NCI-H128 (cell line): ENCODE results near the gene PPP1R2B.
"Not testable (repeated sequence)": the region's sequence is repeated elsewhere in the genome, so short reads cannot be mapped to it uniquely, and the experiment has no call there.

Source experiments
- DNase-seq: peaks from one replicate; lab custom pipeline; 2025; ENCODE audit not compliant: unreplicated experiment; lab: John Stamatoyannopoulos, UW

The PPP1R2B gene

DNA sequence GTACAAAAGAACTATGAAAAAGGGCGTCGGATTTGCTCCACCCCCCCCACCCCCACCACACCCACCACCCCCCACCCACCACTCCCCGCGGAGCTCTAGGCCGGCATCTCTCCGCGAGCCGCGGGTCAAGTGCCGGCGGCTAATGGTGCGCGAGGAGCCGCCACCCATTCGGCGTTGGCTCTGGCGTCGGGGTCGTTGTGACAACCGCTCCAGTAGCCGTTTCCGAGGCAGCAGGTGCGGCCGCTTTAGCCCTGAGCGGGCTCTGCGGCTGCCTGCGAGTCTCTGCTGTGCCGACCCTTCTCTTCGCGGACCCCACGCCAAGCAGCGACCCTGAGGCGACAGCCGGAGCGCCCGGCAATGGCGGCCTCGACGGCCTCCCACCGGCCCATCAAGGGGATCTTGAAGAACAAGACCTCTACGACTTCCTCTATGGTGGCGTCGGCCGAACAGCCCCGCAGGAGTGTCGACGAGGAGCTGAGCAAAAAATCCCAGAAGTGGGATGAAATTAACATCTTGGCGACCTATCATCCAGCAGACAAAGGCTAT, at the start of gene PPP1R2B:
TSS of gene PPP1R2B (plus strand) at position 90 of the 546 bp plus-strand sequence. CDS start at position 358, 268 bp downstream.
- no peak for DNase-seq

DNA sequence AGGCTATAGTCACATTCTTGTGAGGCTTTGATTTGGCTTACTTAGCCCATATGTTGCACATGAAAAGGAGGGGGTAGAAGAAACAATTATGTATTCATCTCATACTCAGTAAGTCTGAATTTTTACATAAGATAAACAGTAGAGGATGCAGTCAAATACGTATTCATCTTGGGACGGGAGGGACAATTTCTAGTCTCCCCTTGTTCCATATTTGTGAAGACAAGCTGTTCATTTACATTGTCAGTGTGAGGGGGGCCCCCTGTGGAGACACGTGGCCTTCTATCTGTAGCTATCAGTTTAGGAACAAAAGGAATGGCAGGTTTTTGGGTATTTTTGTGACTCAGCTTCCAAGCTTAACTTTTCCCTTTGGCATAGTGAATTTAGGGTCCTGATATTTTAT, 49.2 kb upstream of the PPP1R2B start:
- no peak for DNase-seq

DNA sequence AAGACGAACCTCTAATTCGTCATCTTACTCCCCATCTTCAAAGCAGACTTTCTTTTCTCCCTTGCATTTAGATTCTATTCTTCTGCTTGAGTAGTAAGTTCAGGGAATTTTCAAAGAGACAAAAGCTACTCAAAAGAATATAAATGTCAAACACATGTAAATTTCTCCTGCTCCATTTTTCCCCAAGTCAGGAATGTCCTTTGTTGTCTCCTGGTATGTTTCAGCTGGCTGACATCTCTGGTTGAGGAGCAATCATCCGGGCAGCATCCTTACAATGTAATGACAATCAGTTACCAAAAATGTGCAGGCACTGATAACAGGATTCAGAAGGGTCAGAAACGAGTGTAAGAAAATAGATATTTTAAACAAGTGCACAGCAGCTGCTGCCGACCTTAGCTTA, 47.6 kb upstream of the PPP1R2B start:
- no peak for DNase-seq

DNA sequence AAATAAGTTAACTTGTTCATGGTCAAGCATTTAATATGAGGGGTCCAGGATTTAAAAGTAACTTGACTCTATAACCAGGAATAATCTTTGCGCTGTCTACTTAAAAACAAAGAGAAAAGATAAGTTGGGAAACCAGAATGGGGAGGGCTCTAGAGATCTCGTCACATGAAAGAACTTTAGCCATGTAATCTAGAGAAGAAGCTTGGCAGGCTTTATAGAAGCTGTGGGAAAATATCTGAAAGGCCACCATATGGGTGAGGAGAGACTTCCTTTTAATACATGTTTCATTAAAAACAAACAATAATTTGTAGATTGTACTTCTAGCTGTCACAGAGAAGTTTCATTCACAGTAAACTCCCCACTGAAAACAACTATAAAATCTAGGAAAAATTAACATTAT, 46.7 kb upstream of the PPP1R2B start:
- no peak for DNase-seq

DNA sequence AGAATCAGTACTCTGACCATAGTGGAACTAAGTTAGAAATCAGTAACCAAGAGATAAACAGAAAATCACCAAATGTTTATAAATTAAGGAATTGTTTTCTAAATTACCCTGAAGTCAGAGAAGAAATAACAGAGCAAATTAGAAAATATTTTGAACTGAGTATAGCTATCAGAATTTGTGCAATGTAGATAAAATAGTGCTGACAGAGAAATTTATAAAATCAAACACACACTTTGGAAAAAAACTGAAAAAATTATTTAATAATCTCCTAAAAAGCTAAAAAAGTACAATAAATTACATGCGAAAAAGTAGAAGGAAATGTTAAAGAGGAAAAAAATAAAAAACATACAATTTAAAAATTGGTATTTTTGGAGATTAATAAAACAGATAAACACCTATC, 37.1 kb upstream of the PPP1R2B start:
- no peak for DNase-seq

DNA sequence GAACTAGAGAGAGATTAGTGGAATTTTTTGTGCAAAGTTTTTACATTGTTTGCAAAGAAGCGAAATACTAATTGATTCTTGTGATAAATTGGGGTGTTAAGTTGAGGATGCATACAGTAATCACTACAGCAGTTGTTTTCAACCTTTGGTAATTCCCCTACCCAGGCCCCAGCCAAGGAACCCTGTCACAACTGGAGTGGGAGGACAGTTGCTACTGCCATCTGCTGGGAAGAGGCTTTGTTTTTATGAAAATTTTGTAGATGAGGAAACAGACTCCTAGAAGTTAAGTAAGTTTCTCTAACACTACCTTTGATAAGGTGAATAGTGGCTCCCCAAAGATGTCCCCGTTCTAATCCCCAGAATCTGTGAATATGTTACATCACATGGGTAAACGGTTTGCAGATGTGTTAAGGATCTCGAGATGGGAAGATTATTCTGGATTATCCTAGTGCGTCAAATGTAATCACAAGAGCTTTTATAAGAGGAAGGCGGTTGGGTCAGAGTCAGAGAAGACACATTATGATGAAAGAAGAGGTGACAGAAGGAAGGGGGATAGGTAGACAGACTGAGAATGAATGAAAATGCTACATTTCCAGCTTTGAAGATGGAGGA, 34.0 kb upstream of the PPP1R2B start:
- no peak for DNase-seq

DNA sequence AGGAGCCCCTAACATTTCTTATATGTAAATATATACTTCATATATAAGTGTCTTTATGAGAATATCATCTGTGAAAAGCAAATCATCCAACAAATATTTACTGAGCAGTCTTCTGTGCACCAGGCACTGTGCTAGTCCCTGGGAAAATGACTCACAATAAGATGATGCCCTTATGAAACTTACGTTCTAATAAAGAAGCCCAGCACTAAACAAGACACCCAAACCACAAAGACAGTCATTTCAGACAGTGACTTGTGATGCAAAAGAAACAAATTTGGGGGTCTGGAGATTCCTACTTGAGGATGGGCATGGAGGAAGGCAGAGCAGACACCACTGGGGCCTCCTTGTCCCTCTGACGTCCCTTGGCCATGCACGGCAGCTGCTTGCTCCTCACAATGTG, 30.6 kb upstream of the PPP1R2B start:
- DNase-seq = no peak

DNA sequence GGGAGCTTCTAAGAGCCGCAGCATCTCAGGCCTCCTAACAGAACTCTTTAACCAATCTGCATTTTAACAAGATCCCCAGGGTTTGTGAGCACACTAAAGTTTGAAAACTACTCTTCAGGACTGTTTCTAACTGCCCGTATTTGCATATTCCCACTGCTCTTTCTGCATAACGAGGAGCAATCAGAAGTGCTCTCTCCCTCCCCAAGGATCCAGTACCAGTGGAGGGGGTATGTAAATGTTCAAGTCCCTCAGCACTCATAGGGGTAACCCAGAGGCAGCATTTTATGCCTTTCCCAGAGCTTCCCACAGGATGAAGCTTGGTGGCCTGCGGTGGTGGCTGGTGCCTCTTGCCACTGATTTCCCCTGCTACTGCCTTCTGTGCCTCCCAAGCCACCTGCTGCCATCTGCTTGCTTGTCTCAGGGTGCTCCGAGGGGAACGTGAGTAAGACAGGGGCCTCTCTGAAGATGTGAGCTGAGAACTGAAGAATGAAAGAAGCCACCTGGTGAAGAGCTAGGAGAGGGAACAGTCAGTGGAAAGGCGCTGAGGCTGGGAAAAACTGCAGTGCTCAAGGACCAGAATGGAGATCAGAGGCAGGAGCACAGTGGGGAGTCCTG, 30.0 kb upstream of the PPP1R2B start:
- DNase-seq = no peak

DNA sequence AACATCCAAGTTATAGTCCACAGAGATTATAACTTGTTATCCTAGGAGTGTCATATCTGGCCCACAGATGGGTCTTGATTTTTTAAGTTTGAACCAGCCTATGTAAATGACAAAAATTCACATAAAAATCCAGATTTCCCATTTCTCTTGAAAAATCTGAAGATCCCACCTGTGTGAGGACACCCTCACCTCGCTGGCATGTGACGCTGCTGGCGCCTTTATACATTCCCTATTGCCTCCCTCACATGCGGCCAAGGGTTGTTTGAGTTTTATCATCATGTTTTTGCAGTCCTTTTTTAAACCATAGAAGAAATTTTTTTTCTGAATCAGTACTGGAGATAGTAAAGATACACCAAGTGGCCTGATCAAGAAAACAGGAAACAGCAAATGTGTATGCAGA, 25.9 kb upstream of the PPP1R2B start:
- DNase-seq = no peak

DNA sequence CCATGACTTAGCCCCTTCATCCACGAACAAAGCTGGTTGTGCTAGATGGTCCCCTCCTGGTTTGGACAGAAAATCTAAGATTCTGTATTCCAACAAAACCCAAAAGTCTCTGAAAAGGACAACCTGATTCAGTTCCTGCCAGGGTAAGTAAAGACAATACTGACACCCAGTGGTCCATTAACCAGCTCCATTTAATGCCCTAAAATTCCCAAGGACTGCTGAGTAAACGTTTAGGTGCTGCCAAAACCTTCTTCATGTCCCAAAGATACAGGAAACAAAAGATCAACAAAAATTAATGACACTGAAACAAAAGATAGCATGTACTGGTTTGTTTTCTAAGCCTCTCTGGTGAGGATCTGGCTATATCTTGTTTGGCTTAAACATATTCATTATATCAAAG, 25.3 kb upstream of the PPP1R2B start:
- DNase-seq = peak; percentile 5

DNA sequence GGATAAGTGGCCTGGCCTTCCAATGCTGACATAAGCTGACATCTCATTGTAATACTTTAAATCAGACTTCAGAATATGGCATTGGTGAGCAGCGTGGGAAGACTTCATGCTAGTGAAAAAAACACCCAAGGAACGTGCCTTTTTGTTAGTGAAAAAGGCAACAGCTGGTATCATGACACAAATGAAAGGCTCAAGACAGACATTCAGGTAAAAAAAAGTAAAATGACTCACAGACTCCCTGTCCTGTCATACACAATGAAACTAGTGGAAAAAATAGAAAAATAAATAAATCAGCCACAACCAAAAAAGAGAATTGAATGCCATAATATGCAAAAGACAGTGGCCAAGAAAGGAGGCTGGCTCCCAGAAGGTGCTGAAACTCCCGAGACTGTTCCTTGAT, 24.4 kb upstream of the PPP1R2B start:
- DNase-seq = no peak

DNA sequence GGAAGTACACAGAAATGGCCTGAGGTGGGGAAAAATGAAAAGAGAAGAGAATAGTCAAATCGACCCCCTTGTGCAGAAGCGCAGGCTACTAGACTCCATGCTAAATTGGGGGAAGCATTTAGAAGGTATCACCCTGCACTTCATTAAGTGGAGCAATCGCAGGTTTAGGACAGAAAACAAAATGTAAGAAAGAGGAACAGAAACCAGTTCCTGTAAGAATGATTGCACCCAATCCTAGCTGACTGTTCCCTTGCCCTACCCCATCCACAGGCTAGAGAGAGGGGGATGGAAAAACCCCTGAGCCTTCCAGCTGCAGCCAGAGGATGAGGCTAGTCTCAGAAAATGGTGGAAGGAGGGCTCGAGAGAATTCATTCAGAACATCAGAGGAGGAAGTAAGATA, 23.9 kb upstream of the PPP1R2B start:
- no peak for DNase-seq

DNA sequence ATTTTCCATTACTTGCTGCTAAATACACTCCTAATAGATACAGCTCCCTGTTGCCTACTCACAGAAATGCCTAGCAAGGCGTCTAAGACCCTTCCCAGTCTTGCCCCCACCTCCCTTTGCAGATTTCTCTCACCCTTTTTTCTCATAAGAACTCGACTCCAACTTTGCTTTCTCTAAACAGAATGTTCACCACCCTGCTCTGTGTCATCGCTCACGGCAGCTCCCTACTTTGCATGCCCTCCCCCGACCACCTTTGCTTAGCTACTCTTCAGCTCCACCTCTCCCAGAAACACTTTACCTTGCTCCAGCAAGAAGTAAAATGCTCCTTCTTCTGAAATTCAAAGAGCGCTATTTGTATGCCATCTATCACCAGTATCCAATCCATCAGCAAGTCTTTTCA, 15.2 kb upstream of the PPP1R2B start:
- no peak for DNase-seq

DNA sequence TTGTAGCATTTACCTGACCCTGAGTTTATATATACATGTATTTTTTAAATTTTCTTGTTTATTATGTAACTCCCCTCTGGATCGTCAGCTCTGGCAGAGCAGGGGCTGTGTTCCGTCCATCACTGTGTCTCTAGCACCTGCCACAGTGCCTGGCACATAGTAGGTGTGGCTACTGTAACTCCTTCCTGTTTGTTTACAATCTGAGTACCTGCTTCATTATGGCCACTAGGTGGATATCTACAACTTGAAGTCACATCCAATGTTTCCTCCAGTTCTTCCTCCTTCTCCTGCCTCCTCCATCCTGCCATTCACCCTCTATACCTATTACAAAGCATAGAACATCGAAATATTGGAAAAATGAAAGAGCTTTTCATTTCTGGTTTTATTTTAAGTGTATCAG, 14.2 kb upstream of the PPP1R2B start:
- no peak for DNase-seq

DNA sequence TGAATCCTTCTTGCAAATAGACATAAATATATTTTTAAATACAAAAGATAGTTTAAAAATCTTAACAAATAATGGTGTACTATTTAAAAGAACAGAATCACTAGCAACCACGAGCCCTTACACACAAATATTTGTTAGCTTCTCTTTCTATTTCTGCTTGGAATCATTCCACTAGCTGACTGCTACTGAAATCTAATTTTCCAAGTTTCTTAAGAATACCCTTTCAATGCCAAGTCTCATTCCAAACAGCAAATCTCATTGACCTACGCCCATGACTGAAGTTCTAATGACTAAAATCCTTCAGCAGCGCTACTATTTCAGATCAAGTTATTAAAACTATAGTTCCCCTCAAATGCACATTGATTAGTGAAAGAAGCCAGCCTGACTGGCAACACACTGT, 13.2 kb upstream of the PPP1R2B start:
- no peak for DNase-seq

DNA sequence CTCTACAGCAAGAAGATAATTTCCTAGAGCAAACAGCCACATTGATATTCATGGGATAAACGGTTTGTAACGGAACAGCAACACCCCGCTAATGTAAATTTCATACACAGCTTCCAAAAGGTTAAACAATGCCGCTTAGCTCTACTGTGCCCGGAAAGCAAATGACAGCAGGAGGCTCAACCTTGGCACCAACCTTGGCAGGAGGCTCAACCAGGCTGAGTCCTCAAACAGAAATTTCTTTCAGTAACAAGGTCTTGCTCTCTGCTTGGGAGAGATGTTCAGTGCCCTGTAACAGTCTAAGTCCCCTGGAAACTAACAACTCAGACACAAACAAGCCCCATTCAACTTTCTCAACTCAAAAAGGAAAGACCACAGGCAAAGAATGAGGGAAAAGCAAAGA, 11.1 kb upstream of the PPP1R2B start:
- no peak for DNase-seq

DNA sequence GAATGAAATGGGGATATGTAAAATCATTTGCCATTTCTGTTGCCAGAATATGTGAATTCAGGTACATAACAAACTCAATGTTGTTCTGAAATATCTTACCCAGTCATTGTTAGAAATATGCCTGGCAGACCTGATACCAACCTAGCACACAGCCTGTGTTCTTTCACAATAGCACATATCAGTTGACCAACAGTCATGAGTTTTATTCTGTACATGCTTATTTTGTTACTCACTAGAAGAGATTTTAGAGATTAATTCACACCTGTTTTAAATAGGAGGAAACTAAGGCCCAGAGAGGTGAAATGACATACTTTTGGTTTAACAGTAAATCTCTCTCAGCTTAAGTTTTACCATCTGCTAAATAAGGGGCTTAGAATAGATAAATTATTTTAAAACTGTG, 8.4 kb upstream of the PPP1R2B start:
- no peak for DNase-seq

DNA sequence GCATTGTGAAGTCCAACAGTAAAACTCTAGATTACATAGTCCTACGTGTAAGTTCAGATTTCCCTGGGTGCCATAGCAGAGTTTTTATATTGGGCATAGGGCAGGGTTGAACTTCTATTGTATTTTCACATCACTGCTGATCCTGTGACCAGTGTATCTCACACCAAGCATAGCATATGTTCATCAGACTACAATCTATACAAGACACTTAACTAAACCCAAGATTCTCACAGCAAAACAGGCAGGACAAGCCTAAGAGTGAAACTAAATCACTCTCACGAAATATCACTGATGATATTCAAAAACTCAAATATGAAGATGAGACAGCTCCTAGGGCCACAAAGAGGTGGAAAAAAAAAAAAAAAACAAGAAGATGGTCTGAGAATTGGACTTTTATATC, 3.2 kb upstream of the PPP1R2B start:
- DNase-seq = no peak

DNA sequence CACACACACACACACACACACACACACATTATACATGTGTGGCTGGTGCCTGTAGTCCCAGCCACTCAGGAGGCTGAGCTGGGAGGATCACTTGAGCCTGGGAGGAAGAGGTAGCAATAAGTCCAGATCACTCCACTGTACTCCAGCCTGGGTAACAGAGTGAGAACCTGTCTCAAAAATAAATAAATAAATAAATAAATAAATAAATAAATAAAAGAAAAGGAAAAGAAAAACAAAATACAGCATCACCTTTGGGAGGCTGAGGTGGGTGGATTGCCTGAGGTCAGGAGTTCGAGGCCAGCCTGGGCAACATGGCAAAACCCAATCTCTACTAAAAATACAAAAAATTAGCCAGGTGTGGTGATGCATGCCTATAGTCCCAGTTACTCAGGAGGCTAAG, 1.6 kb upstream of the PPP1R2B start:
- DNase-seq = not testable (repeated sequence)

DNA sequence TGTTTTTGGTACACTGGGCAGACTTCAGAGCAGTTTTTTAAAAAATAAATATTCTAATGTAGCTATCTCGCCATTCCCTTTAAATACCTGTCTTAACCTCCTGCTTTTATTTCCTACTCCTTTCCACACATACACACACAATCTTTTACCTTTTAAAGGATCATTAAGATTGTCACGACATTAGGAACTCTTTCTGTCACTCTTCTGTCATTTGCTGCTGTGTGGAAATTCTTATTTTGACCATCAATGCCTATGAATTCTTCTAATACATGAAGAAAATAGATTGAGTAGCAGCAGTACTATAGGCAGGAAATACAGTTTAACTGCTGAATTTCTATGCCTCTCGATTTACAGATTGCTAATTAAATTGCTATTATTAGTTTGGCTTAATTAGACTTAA, 1.8 kb downstream of the PPP1R2B start:
- no peak for DNase-seq

DNA sequence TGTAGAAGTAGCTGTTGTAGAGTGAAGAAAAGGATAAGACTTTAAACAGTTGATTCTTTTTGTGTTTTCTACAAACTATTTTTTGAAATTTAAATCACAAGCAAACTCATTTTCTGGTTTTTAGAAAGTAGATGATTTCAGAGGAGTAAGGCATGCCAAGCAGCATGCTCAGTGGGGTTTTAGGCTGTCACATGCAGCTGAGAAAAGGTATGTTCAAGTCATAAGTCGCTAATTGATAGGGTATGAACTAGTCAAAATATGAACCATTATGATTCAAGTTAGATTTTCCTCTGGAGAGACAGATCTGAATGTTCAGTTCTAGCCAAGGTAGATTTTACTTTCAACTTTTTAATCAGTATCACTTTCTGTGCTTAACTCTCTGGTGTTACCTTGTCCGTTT, 3.0 kb downstream of the PPP1R2B start:
- not testable (repeated sequence) for DNase-seq

DNA sequence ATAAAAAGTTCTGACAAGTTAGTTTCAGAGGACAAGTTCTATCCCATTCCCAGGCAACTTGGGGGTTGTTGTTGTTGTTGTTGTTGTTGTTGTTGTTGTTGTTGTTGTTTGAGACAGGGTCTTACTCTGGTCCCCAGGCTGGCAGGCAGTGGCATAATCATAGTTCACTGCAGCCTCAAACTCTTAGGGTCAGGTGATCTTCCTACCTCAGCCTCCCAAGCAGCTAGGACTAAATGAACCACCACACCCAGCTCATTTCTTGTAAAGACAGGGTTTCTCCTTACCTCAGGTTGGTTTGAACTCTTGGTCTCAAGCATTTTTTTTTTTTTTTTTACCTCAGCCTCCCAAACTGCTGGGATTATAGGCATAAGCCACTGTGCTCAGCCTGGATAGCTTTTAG, 15.3 kb downstream of the PPP1R2B start:
- DNase-seq = no peak

DNA sequence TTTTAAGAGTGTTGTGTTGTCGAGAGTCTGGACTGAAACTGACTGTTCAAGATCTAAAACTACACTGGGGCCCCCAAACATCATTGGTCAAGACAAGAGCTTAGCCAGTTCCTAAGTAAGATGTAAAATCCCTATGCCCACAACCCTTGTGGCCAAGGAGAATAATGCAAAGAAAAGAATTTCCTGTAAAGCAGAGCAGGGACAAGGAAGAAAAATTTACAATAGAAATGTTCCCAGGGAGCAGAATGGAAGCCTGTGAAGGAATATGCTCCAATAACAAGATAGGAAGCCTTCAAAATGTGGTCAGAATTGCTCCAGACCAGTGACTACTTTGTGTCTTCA, 20.4 kb downstream of the PPP1R2B start:
- no peak for DNase-seq
